Mesenchymal stem cell (in vitro differentiated cells and primary cell): ENCODE data around the gene SLC7A7.

Experiments
- DNase-seq: peaks from one replicate; pipeline ENCODE4 v3.0.0-alpha.2; 2013
- H2AFZ ChIP-seq: one replicate; pipeline ENCODE4 v1.6.1; 2013; ENCODE audit warnings: low read depth, mild to moderate bottlenecking, control low read depth, inconsistent platforms, low read length, moderate library complexity
- H2AK5ac ChIP-seq: 2 replicates; pipeline ENCODE4 v1.6.1; 2013; ENCODE audit warnings: low read length, moderate library complexity, mild to moderate bottlenecking, inconsistent platforms; ENCODE audit not compliant: severe bottlenecking
- H2BK120ac ChIP-seq: one replicate; pipeline ENCODE4 v1.6.1; 2013; ENCODE audit warnings: low read depth, mild to moderate bottlenecking, inconsistent platforms, low read length, moderate library complexity
- H2BK12ac ChIP-seq, 2 experiments: one replicate each; pipeline ENCODE4 v1.6.1; 2013; ENCODE audit warnings: inconsistent platforms in 2 of 2, low read length in 2 of 2, mild to moderate bottlenecking in 2 of 2, moderate library complexity in 2 of 2, control low read depth in 1 of 2
- H2BK15ac ChIP-seq: one replicate; pipeline ENCODE4 v1.6.1; 2013; ENCODE audit warnings: mild to moderate bottlenecking, low read depth, inconsistent platforms; ENCODE audit not compliant: poor library complexity, severe bottlenecking
- H2BK5ac ChIP-seq: 2 replicates; pipeline ENCODE4 v1.6.1; 2013; ENCODE audit warnings: low read depth, mild to moderate bottlenecking, low read length, control low read depth, inconsistent platforms; ENCODE audit not compliant: poor library complexity, severe bottlenecking
- H3K14ac ChIP-seq, 2 experiments: one replicate each; pipeline ENCODE4 v1.6.1; 2013; ENCODE audit warnings: inconsistent platforms in 2 of 2, low read length in 2 of 2, control low read depth in 1 of 2, mild to moderate bottlenecking in 1 of 2, moderate library complexity in 1 of 2
- H3K18ac ChIP-seq, 2 experiments: one replicate each; pipeline ENCODE4 v1.6.1; 2013; ENCODE audit warnings: inconsistent platforms in 2 of 2, low read length in 2 of 2, control low read depth in 1 of 2, low read depth in 1 of 2, mild to moderate bottlenecking in 1 of 2
- H3K23ac ChIP-seq, 2 experiments: one replicate each; pipeline ENCODE4 v1.6.1; 2013; ENCODE audit warnings: inconsistent platforms in 2 of 2, low read length in 2 of 2, mild to moderate bottlenecking in 2 of 2, moderate library complexity in 2 of 2, control low read depth in 1 of 2
- H3K27ac ChIP-seq: 2 replicates; pipeline ENCODE4 v1.5.1; 2013; ENCODE audit warnings: mild to moderate bottlenecking, moderate library complexity, low read length, control low read depth, inconsistent platforms; ENCODE audit not compliant: poor library complexity, severe bottlenecking
- H3K27me3 ChIP-seq, 2 experiments: 2 replicates each; pipeline versions ENCODE4 v1.6.1 to v1.7.0; 2013; ENCODE audit warnings: low read length in 2 of 2, mild to moderate bottlenecking in 2 of 2, moderate library complexity in 2 of 2, control low read depth in 1 of 2, inconsistent platforms in 1 of 2; ENCODE audit not compliant: control insufficient read depth in 1 of 2, insufficient read depth in 1 of 2
- H3K36me3 ChIP-seq, 2 experiments: 2 replicates each; pipeline versions ENCODE4 v1.6.1 to v1.7.0; 2013; ENCODE audit warnings: low read length in 2 of 2, control low read depth in 1 of 2, inconsistent platforms in 1 of 2, low read depth in 1 of 2, mild to moderate bottlenecking in 1 of 2; ENCODE audit not compliant: insufficient read depth in 2 of 2, control insufficient read depth in 1 of 2
- H3K4ac ChIP-seq, 2 experiments: one replicate each; pipeline ENCODE4 v1.6.1; 2013; ENCODE audit warnings: inconsistent platforms in 2 of 2, low read length in 2 of 2, mild to moderate bottlenecking in 2 of 2, moderate library complexity in 2 of 2, control low read depth in 1 of 2, low read depth in 1 of 2
- H3K4me1 ChIP-seq: 2 replicates; pipeline ENCODE4 v1.6.1; 2013; ENCODE audit warnings: low read depth, low read length, control low read depth; ENCODE audit not compliant: control insufficient read depth, insufficient read depth
- H3K4me2 ChIP-seq: 2 replicates; pipeline ENCODE4 v1.6.1; 2013; ENCODE audit warnings: low read length, mild to moderate bottlenecking, inconsistent platforms; ENCODE audit not compliant: poor library complexity, severe bottlenecking
- H3K4me3 ChIP-seq, 2 experiments: 2 replicates each; pipeline versions ENCODE4 v1.5.1 to v1.7.0; 2013; ENCODE audit warnings: low read length in 2 of 2, mild to moderate bottlenecking in 2 of 2, control low read depth in 1 of 2, low read depth in 1 of 2; ENCODE audit not compliant: insufficient read depth in 1 of 2
- H3K79me1 ChIP-seq: replicated peaks from 2 replicates; pipeline ENCODE4 v1.6.1; 2013; ENCODE audit warnings: mild to moderate bottlenecking, control low read depth, low read length, inconsistent platforms; ENCODE audit not compliant: poor library complexity, severe bottlenecking
- H3K9ac ChIP-seq: 2 replicates; pipeline ENCODE4 v1.7.0; 2013; ENCODE audit warnings: mild to moderate bottlenecking, low read length, moderate library complexity
- H3K9me3 ChIP-seq: 2 replicates; pipeline ENCODE4 v1.7.0; 2013; ENCODE audit warnings: mild to moderate bottlenecking, low read length; ENCODE audit not compliant: control insufficient read depth
- H4K8ac ChIP-seq: one replicate; pipeline ENCODE4 v1.6.1; 2013; ENCODE audit warnings: inconsistent platforms, mild to moderate bottlenecking, low read length, moderate library complexity
- H4K91ac ChIP-seq: one replicate; pipeline ENCODE4 v1.6.1; 2013; ENCODE audit warnings: mild to moderate bottlenecking, low read length, inconsistent platforms
- WGBS: methylation state at CpG from one replicate; pipeline ENCODE4 v1.1.7; 2013; ENCODE audit warnings: mixed read lengths; 5-methylcytosine and 5-hydroxymethylcytosine counted together

Gene SLC7A7

GRCh38 chr14:22824711-22825359, 9.6 kb upstream of the SLC7A7 start:
- H3K18ac ChIP-seq = peak overlapping the region in 1 of 2 experiments; percentile 67

GRCh38 chr14:22822571-22823098, 7.4 kb upstream of the SLC7A7 start:
- Histone ChIP-seq H3K9me3 (no peaks in the 10 kb centered on the region), H2BK15ac (peak overlapping the region; percentile 17), H3K27me3 (no peaks in the 10 kb centered on the region), H2BK5ac (peak overlapping the region; percentile 80), H2AK5ac (no peak overlapping the region), H3K23ac (no peak overlapping the region), H4K8ac (peak overlapping the region; percentile 86), H2BK120ac (peak overlapping the region; percentile 86), H4K91ac (peak overlapping the region; percentile 67), H3K36me3 (peaks cover 0 to 2% of the 10 kb centered on the region in 2 experiments), H2AFZ (no peak overlapping the region), H3K4me2 (peak overlapping the region; percentile 2), H2BK12ac (peak overlapping the region in 1 of 2 experiments; percentile 69), H3K27ac (peak overlapping the region; percentile 76), H3K4me3 (peak overlapping the region in 1 of 2 experiments; percentile 57), H3K79me1 (no peaks in the 10 kb centered on the region), H3K14ac (no peak overlapping the region), H3K18ac (peak overlapping the region; percentile 24 to 76), H3K4me1 (peaks cover 32% of the 10 kb centered on the region), H3K9ac (peak overlapping the region; percentile 83), H3K4ac (peak overlapping the region in 1 of 2 experiments; percentile 69)
- peak; percentile 89 for DNase-seq
- 2% methylated on average over 24 of the region's 34 CpGs for WGBS

More at GRCh38 chr14:22824711-22825359, 9.6 kb upstream of the SLC7A7 start:
- Histone ChIP-seq H4K91ac (no peak overlapping the region), H3K79me1 (no peaks in the 10 kb centered on the region), H2BK120ac (no peak overlapping the region), H2AK5ac (no peak overlapping the region), H3K27ac (peak overlapping the region; percentile 72), H2AFZ (peak overlapping the region; percentile 57), H3K9ac (peak overlapping the region; percentile 84), H3K14ac (no peak overlapping the region), H2BK12ac (peak overlapping the region in 1 of 2 experiments; percentile 84), H3K4me2 (no peak overlapping the region), H3K4me1 (peaks cover 24% of the 10 kb centered on the region), H3K36me3 (no peaks in the 10 kb centered on the region), H2BK5ac (no peak overlapping the region), H3K23ac (no peak overlapping the region), H2BK15ac (peak overlapping the region; percentile 100), H4K8ac (peak overlapping the region; percentile 81), H3K4me3 (peak overlapping the region in 1 of 2 experiments; percentile 36), H3K27me3 (no peaks in the 10 kb centered on the region), H3K4ac (peak overlapping the region; percentile 41 to 78), H3K9me3 (no peaks in the 10 kb centered on the region)
- 58% methylated on average over 7 of the region's 8 CpGs for WGBS
- peak; percentile 87 for DNase-seq

- Histone ChIP-seq H3K79me1 (no peaks in the 10 kb centered on the region), H2BK12ac (peak overlapping the region; percentile 69 to 75), H2BK5ac (peak overlapping the region; percentile 80), H3K4ac (peak overlapping the region; percentile 5 to 69), H4K91ac (peak overlapping the region; percentile 67), H2AFZ (no peak overlapping the region), H3K18ac (peak overlapping the region; percentile 6 to 76), H3K4me3 (peak overlapping the region in 1 of 2 experiments; percentile 57), H3K14ac (no peak overlapping the region), H2BK120ac (peak overlapping the region; percentile 86), H3K27ac (peak overlapping the region; percentile 63), H3K9me3 (no peaks in the 10 kb centered on the region), H3K4me1 (peaks cover 32% of the 10 kb centered on the region), H3K23ac (no peak overlapping the region), H3K27me3 (no peaks in the 10 kb centered on the region), H3K4me2 (no peak overlapping the region), H3K36me3 (peaks cover 0 to 2% of the 10 kb centered on the region in 2 experiments), H2BK15ac (peak overlapping the region; percentile 39), H3K9ac (peak overlapping the region; percentile 67), H4K8ac (peak overlapping the region; percentile 86), H2AK5ac (peak overlapping the region; percentile 80)
- DNase-seq = no peak
- WGBS = 45% methylated on average over 22 of the region's 32 CpGs
These were observed 6.9 kb upstream of the SLC7A7 start for GRCh38 chr14:22822016-22822570.
